Neuron (in vitro differentiated cells): Measurements from ENCODE around the gene VWC2L.

ENCODE experiments used
- H2AFZ ChIP-seq: one replicate; pipeline ENCODE4 v1.6.1; 2013; ENCODE audit warnings: low read depth, mild to moderate bottlenecking, inconsistent platforms, low read length, moderate library complexity
- H3K27me3 ChIP-seq: one replicate; pipeline ENCODE4 v1.6.1; 2013; ENCODE audit warnings: low read length; ENCODE audit not compliant: insufficient read depth
- H3K36me3 ChIP-seq: one replicate; pipeline ENCODE4 v1.6.1; 2013; ENCODE audit warnings: low read length; ENCODE audit not compliant: insufficient read depth
- H3K4me1 ChIP-seq: one replicate; pipeline ENCODE4 v1.6.1; 2013; ENCODE audit warnings: low read length; ENCODE audit not compliant: insufficient read depth
- H3K4me3 ChIP-seq: 2 replicates; pipeline ENCODE4 v1.5.1; 2013; ENCODE audit warnings: mild to moderate bottlenecking, low read length, moderate library complexity
- H3K9me3 ChIP-seq: one replicate; pipeline ENCODE4 v1.6.1; 2013; ENCODE audit warnings: low read length

The VWC2L gene

DNA sequence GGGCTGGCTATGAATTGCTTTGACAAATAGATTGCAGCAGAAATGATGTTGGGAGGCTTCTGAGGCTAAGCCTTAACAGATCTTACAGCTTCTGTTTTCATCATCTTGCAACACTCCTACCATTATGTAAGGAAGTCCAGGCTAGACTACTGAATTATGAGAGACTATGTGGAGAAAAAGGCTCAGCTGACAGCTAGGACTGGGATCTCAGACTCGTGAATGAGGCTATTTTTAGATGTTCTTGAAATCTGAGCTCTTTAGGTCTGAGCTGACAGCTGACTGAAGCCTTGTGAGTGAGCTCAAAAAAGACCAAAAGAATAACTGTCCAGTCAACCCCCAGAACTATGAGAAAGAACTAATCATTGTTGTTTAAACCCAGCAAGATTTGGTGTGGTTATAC lies 70.3 kb downstream of the VWC2L start:
- H3K4me3 ChIP-seq = no peak overlapping the region
- H3K27me3 ChIP-seq = no peaks in the 10 kb centered on the region
- H3K36me3 ChIP-seq = no peaks in the 10 kb centered on the region
- H3K9me3 ChIP-seq = no peaks in the 10 kb centered on the region
- no peak overlapping the region for H2AFZ ChIP-seq
- H3K4me1 ChIP-seq = peaks cover 24% of the 10 kb centered on the region

DNA sequence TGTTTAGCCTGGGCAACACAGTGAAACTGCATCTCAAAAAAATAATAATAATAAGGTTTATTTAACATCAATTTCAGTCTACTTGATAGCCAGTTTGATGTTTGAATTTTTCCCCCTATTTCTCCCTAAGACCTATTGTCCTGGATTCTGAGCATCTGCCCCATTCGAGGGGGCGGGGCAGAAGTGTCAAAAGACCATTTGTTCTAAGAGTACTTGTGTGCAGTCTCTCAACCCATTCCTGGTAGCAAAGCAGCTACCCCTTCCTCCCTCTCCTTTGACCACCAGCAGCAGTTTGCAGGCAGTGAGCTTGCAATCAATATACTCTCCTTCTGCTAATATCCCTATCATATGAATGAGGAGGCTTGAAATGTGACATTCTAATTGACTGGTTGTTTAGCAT lies 71.9 kb downstream of the VWC2L start:
- no peak overlapping the region for H3K4me3 ChIP-seq
- peaks cover 24% of the 10 kb centered on the region for H3K4me1 ChIP-seq
- H3K9me3 ChIP-seq = no peaks in the 10 kb centered on the region
- H3K36me3 ChIP-seq = no peaks in the 10 kb centered on the region
- no peak overlapping the region for H2AFZ ChIP-seq
- H3K27me3 ChIP-seq = no peaks in the 10 kb centered on the region

DNA sequence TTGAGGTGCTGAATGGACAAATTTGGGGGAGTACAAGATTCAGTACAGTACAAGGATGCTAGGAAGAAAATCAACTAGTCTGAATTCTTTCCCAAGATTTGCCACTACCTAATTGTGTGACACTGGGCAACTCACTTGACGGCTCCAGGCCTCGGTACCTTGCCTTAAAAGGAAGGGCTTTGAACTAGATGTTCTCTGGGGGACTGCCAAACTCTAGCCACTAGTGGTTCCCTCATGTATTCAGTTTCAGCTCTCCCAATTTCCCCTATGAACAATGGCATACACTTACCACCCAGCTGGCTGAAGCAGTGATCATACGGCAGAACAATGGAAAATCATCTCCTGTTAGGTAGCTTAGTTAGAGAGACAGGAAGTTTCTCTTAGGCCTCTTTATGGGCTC lies 73.4 kb downstream of the VWC2L start:
- H3K9me3 ChIP-seq = no peaks in the 10 kb centered on the region
- no peak overlapping the region for H2AFZ ChIP-seq
- peaks cover 22% of the 10 kb centered on the region for H3K4me1 ChIP-seq
- no peaks in the 10 kb centered on the region for H3K36me3 ChIP-seq
- H3K4me3 ChIP-seq = no peak overlapping the region
- no peaks in the 10 kb centered on the region for H3K27me3 ChIP-seq

DNA sequence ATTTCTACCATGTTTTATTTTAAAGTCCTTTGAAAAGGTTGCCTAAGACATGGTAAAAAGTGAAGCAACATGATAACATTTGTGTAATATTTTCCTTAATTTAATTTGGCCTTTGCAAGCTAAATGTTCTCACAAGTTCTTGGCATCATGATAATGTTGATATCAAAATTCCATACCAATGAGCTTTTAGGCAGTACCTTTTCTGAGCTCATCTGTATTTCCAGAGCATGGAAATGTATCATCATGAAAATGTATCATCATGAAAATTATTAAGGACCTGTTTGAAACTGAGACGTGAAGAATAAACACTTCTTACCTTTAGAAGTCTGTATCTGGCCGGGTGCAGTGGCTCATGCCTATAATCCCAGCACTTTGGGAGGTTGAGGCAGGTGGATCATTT lies 73.8 kb downstream of the VWC2L start:
- H3K4me3 ChIP-seq = no peak overlapping the region
- no peaks in the 10 kb centered on the region for H3K9me3 ChIP-seq
- no peaks in the 10 kb centered on the region for H3K27me3 ChIP-seq

DNA sequence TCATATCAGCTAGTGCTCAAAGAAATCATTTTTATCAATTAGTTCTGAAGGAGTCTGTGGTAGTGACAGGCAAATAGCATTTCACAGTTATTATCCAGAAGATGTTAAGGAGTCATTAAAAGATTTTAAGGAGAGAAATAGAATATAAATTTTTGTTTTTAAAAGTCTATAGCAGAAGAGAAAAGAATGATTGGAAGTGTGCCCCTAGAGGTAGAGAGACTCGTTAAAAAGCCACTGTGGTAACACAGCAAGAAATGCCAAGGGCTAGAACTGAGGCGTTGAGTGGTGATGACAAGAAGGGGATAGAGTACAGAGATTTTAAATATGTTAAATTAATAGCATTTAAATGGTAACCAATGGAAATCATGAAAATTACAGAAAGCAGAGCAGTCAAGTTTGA lies 78.3 kb downstream of the VWC2L start:
- Histone ChIP-seq H3K27me3 (no peaks in the 10 kb centered on the region), H2AFZ (no peak overlapping the region), H3K4me3 (no peak overlapping the region), H3K36me3 (no peaks in the 10 kb centered on the region), H3K9me3 (no peaks in the 10 kb centered on the region), H3K4me1 (no peaks in the 10 kb centered on the region)

More for the DNA sequence above, 73.8 kb downstream of the VWC2L start:
- Histone ChIP-seq H3K36me3 (no peaks in the 10 kb centered on the region), H2AFZ (no peak overlapping the region), H3K4me1 (peaks cover 22% of the 10 kb centered on the region)

DNA sequence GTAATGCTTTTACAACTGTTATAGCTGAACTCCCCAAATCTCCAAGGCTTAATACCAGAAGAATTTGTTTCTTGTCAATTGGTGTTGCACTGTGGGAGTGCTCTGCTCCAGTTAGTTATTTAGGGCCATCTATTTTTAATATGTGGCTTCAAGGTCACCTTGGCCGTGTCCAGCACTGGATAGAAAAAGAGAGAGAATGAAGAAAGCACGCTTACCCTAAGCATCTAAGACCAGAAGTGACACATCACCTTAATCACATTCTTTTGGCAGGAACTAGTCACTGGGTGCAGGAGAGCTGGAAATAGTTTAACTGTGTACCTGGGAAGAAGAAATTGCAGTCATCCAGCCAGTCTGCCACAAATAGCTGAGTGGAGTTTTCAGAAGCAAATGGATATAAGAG lies 78.8 kb downstream of the VWC2L start:
- Histone ChIP-seq H3K4me3 (no peak overlapping the region), H3K27me3 (no peaks in the 10 kb centered on the region), H3K9me3 (no peaks in the 10 kb centered on the region), H3K4me1 (no peaks in the 10 kb centered on the region), H2AFZ (no peak overlapping the region), H3K36me3 (no peaks in the 10 kb centered on the region)

DNA sequence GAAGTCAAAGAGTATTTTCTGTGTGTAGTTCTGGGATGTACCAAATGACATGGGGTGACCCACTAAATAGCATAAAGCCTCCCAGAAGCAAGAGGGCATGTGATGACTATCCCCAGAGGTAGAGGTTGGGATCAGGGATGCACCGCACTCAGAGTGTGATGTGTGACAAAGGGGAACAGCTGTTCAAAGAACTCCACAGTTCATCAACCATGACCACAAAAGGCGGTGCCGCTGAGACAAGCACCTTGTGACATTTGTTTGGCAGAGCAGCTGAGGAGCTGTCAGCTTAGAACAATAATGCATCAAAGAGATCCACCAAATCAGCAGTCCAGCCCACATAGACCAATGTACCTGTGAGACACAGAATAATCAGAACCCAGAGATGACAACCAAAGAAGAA lies 81.3 kb downstream of the VWC2L start:
- no peaks in the 10 kb centered on the region for H3K9me3 ChIP-seq
- H2AFZ ChIP-seq = no peak overlapping the region
- no peaks in the 10 kb centered on the region for H3K27me3 ChIP-seq

DNA sequence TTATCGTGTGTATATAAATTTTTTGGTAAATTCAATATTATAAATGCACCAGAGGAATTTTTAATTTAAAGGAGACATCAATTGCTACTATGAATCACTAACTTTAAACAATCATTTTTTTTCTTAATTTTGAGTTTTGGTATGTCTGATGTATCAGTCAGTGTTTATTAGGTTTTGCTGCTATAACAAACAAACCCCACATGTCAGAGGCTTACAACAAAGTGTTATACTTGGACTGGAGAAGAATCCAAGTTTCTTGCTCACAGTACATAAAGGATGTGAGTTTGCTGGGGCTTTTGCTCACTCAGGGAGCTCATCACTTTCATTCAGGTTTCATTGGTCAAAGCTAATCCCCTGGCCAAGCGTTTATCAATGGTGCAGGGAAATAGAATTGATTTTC lies 81.8 kb downstream of the VWC2L start:
- Histone ChIP-seq H3K27me3 (no peaks in the 10 kb centered on the region), H2AFZ (no peak overlapping the region), H3K9me3 (no peaks in the 10 kb centered on the region), H3K36me3 (no peaks in the 10 kb centered on the region), H3K4me1 (no peaks in the 10 kb centered on the region), H3K4me3 (no peak overlapping the region)

More for the DNA sequence above, 81.3 kb downstream of the VWC2L start:
- no peaks in the 10 kb centered on the region for H3K4me1 ChIP-seq
- no peaks in the 10 kb centered on the region for H3K36me3 ChIP-seq
- H3K4me3 ChIP-seq = no peak overlapping the region

DNA sequence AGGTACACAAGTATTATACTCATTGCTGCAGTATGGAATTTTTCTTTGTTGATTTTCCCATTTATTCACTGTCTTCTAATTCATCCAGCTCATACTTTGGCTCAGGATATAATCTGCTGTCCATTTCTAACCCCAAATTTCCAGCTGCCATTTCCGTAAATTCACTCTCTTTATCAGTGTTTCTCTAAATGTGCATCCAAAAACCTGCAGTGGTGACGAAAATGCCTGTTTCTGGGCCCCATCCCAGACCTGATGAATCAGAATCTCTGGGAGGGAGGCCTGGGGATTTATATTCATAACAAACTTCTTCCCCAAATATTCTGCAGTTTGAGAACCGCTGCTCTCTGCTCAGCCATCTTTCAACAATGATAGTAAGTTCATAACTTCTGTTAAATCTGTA lies 86.6 kb downstream of the VWC2L start:
- H2AFZ ChIP-seq = no peak overlapping the region
- H3K4me1 ChIP-seq = no peaks in the 10 kb centered on the region
- H3K36me3 ChIP-seq = no peaks in the 10 kb centered on the region
- H3K4me3 ChIP-seq = no peak overlapping the region
- H3K27me3 ChIP-seq = no peaks in the 10 kb centered on the region
- H3K9me3 ChIP-seq = no peaks in the 10 kb centered on the region

DNA sequence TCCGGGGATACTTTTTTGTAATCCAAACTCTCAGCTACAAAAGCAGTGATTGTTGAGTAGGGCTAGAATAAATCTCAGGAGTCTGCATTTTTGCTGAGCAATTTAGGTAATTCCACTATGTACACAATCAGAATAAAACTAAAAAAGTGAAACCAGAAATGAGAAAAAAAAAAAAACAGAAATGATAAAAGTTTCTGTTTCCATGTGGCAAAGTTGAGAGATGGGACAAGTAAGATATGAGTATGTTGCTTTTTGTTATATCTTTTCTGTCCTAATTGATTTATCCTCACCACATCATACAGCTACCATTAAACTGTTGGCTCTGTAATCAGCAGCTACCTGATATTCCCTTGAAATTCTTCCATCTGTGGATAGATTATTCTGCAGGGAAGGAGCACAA lies 92.7 kb downstream of the VWC2L start:
- no peaks in the 10 kb centered on the region for H3K4me1 ChIP-seq
- no peaks in the 10 kb centered on the region for H3K9me3 ChIP-seq
- H3K4me3 ChIP-seq = no peak overlapping the region
- H2AFZ ChIP-seq = no peak overlapping the region
- H3K36me3 ChIP-seq = no peaks in the 10 kb centered on the region
- H3K27me3 ChIP-seq = no peaks in the 10 kb centered on the region

DNA sequence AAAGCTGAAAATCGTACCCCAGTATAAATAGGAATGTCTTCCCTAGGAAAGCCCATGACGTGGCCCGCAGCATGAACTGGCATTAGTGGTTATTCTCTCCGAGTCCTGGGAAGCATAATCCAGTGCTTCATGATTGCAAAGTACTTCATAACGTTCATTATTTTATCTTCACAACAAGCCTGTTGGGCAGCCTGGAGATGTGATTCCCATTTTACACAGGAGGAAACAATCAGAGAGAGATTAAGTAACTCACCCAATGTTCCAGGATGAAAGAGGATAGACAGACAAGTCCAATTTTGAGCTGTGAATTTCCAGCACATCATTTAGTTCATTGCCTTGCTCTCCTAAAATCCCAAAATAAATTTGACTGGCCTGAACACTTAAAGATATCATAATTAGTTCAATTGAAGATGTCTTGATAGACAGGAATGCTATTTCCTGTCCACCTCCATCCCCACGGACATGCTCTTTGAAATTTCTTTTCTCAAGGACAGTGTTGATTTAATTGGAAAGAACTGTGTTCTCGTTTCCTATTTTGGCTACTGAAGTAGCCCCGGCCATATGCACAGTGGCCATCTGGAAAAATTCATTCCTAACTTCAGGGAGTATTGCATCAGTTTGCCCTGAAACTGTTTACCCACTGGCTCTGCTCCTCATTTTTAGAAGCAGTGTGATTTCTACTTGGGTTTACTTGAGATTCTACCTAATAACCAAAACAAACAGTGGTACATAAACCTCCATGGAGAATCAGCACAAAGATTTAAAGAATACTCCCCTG lies 93.9 kb downstream of the VWC2L start:
- Histone ChIP-seq H3K27me3 (no peaks in the 10 kb centered on the region), H3K4me3 (no peak overlapping the region), H3K36me3 (no peaks in the 10 kb centered on the region), H2AFZ (no peak overlapping the region), H3K9me3 (no peaks in the 10 kb centered on the region), H3K4me1 (no peaks in the 10 kb centered on the region)

DNA sequence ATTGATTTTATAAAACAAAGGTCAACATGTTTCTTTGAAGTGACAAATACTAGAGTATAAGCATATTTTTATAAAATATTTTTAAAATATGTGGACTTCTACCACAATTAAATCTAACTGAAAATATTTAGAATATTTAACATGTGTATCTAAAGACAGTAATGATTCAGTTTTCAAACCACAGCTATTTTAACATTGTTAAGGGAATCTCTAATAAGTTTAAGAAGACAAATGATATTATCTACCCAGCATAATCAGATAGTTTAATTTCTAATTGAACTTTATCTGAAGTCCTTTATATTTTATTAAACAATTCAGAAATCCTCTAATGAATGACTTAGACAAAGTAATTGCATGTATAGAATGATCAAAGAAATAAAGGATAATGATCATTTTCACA lies 96.2 kb downstream of the VWC2L start:
- no peaks in the 10 kb centered on the region for H3K36me3 ChIP-seq
- no peaks in the 10 kb centered on the region for H3K9me3 ChIP-seq
- no peaks in the 10 kb centered on the region for H3K27me3 ChIP-seq
- no peak overlapping the region for H3K4me3 ChIP-seq
- no peak overlapping the region for H2AFZ ChIP-seq
- no peaks in the 10 kb centered on the region for H3K4me1 ChIP-seq

DNA sequence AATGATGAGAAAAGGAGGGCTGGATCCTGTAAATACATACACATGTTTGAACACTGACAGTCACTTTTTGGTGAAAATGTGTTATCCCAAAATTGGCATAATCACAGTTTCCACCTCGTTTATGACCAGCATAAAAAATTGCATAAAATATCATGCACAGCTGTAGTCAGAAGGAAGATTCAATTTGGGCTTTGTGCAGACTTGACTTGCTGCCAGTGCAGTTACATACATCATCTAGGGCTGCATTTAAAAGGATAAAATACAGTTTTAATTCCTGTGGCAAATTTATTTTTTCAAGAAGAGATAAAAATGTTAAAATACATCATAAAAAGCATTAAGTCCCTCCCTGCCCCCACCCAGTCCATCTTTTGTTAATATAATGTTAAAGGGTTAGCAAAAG lies 103.8 kb downstream of the VWC2L start:
- no peaks in the 10 kb centered on the region for H3K9me3 ChIP-seq
- H3K4me1 ChIP-seq = peaks cover 8% of the 10 kb centered on the region
- H3K36me3 ChIP-seq = no peaks in the 10 kb centered on the region
- no peak overlapping the region for H2AFZ ChIP-seq
- no peaks in the 10 kb centered on the region for H3K27me3 ChIP-seq
- H3K4me3 ChIP-seq = no peak overlapping the region

DNA sequence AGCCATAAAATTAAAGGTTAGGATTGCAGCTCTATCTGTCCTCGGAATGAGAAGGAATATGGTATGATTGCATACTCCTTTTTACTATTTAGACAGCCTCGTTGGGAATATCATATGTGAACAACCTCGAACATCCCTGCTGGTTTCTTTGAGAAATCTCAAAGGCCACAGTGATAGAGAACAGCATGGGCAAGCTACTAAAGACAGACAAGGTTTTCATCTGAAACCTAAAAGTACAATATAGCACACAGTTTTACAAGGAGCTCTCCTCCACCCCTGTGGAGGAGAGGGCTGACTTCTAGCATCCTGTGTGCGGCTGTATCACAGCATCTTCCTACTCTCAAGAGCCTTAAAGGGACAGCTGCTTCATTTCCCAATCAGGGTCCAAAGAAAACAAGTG lies 104.3 kb downstream of the VWC2L start:
- H3K4me3 ChIP-seq = no peak overlapping the region
- H3K27me3 ChIP-seq = no peaks in the 10 kb centered on the region
- H3K4me1 ChIP-seq = peaks cover 8% of the 10 kb centered on the region
- no peaks in the 10 kb centered on the region for H3K9me3 ChIP-seq
- no peak overlapping the region for H2AFZ ChIP-seq
- H3K36me3 ChIP-seq = no peaks in the 10 kb centered on the region
